ENCODE results near the gene C1orf21. TPM values are rescaled to one million over a fixed set of nuclear protein-coding genes. Genes with fewer than 3 reads are reported as not detected.

The C1orf21 gene
- total and polyA plus RNA-seq, 10 donors: 9.7 to 60.4 (median 26.7) TPM

GRCh38 chr1:184429335-184429734 is 42.5 kb downstream of the C1orf21 start:
- Histone ChIP-seq H3K9me3 (peaks cover 0 to 9% (median 0%) of the 10 kb centered on the region in 8 donors), H3K36me3 (no peaks in the 10 kb centered on the region), H3K27me3 (replicated peaks in 1 of 7) (no peaks in the 10 kb centered on the region), H3K27ac (no peak overlapping the region), H3K4me1 (peaks cover 0 to 30% (median 2%) of the 10 kb centered on the region in 6 donors), H3K4me3 (no peak overlapping the region)
- no peak for DNase-seq
- intact Hi-C loops (cut with DNase I; ENCODE audit: low total_unique reads): no loop called here
- TF ChIP-seq POLR2AphosphoS5 (IDR thresholded peaks at IDR 0.05) (no peak), POLR2A (IDR thresholded peaks at IDR 0.05) (no peak), CTCF (IDR thresholded peaks at IDR 0.05 in 8 of 11, conservative IDR thresholded peaks at IDR 0.05 in 3 of 11) (no peak)
- 86 to 96% (median 90%) methylated on average over 3 of the region's 3 CpGs for WGBS, 5 donors

GRCh38 chr1:184433956-184434502 is 47.2 kb downstream of the C1orf21 start:
- WGBS, 5 donors: 85 to 93% (median 91%) methylated on average over 4 of the region's 4 CpGs
- H3K36me3 ChIP-seq: no peaks in the 10 kb centered on the region
- H3K27me3 ChIP-seq (replicated peaks in 1 of 7): no peaks in the 10 kb centered on the region
- DNase-seq: no peak
- peaks cover 0 to 9% (median 0%) of the 10 kb centered on the region in 8 donors for H3K9me3 ChIP-seq
- no peak overlapping the region for H3K27ac ChIP-seq
- no peak for TF ChIP-seq CTCF (IDR thresholded peaks at IDR 0.05 in 8 of 11, conservative IDR thresholded peaks at IDR 0.05 in 3 of 11)
- TF ChIP-seq POLR2A (IDR thresholded peaks at IDR 0.05): no peak
- intact Hi-C loops (cut with DNase I; ENCODE audit: low total_unique reads): no loop called here
- H3K4me1 ChIP-seq: no peaks in the 10 kb centered on the region
- no peak overlapping the region for H3K4me3 ChIP-seq

GRCh38 chr1:184437291-184437690 is 50.5 kb downstream of the C1orf21 start:
- WGBS, 5 donors: 87 to 96% (median 92%) methylated on average over 7 of the region's 7 CpGs
- no peak for DNase-seq
- Histone ChIP-seq H3K36me3 (no peaks in the 10 kb centered on the region), H3K27ac (no peak overlapping the region), H3K9me3 (peaks cover 0 to under 1% (median 0%) of the 10 kb centered on the region in 8 donors), H3K4me3 (no peak overlapping the region), H3K27me3 (replicated peaks in 1 of 7) (no peaks in the 10 kb centered on the region), H3K4me1 (peaks cover 0 to 2% (median 0%) of the 10 kb centered on the region in 6 donors)
- intact Hi-C loops (cut with DNase I; ENCODE audit: low total_unique reads): no loop called here
- TF ChIP-seq POLR2AphosphoS5 (IDR thresholded peaks at IDR 0.05) (no peak), POLR2A (IDR thresholded peaks at IDR 0.05) (no peak), CTCF (IDR thresholded peaks at IDR 0.05 in 8 of 11, conservative IDR thresholded peaks at IDR 0.05 in 3 of 11) (no peak)

- H3K9me3 ChIP-seq: no peaks in the 10 kb centered on the region
- intact Hi-C loops (cut with DNase I; ENCODE audit: low total_unique reads): no loop called here
- no peaks in the 10 kb centered on the region for H3K36me3 ChIP-seq
- no peak overlapping the region for H3K27ac ChIP-seq
- peaks cover 0 to 2% (median 0%) of the 10 kb centered on the region in 6 donors for H3K4me1 ChIP-seq
- TF ChIP-seq CTCF (IDR thresholded peaks at IDR 0.05 in 8 of 11, conservative IDR thresholded peaks at IDR 0.05 in 3 of 11): no peak
- TF ChIP-seq POLR2A (IDR thresholded peaks at IDR 0.05): no peak
- TF ChIP-seq POLR2AphosphoS5 (IDR thresholded peaks at IDR 0.05): no peak
- H3K4me3 ChIP-seq: no peak overlapping the region
- no peak for DNase-seq
- 96 to 100% (median 99%) methylated on average over 2 of the region's 2 CpGs for WGBS, 5 donors
- H3K27me3 ChIP-seq (replicated peaks in 1 of 7): no peaks in the 10 kb centered on the region
Measured at GRCh38 chr1:184438363-184438762, 51.5 kb downstream of the C1orf21 start.
